Measurements from ENCODE around the gene DIS3L2. TPM values are rescaled to one million over a fixed set of nuclear protein-coding genes. Genes with fewer than 3 reads are reported as not detected.
A peak's percentile ranks its signal among the peaks of the same experiment; 100 is the strongest.

Gene DIS3L2
- total and polyA plus RNA-seq, 2 of the 8 experiments (the other 6 are each of a cell fraction or from before 2014, with no cell fraction given) = 11.5 to 21.6 TPM

- 90% methylated on average over 2 of the region's 2 CpGs; no CpG with 5 or more reads in 1 of the 2 experiments for WGBS, 2 experiments (ENCODE audit: extremely low coverage in 1 of 2, insufficient coverage in 1 of 2, insufficient read length in 1 of 2, insufficient replicate concordance in 2 of 2, low coverage in 1 of 2, low lambda C conversion rate in 2 of 2, missing lambda C conversion rate in 1 of 2)
- POLR2A ChIA-PET (ENCODE audit: partially characterized antibody) = interaction anchor here (1.0 kb wide), 1 partner anchor 97 kb away, joined by 3 read pairs; no protein-coding TSS in a partner anchor
These were observed 366.5 kb downstream of the DIS3L2 start for GRCh38 chr2:232328032-232328422.

More at GRCh38 chr2:232328032-232328422, 366.5 kb downstream of the DIS3L2 start:
- TF ChIP-seq ASH2L (IDR thresholded peaks at IDR 0.05; ENCODE audit: low read length) = no peak
- TF ChIP-seq RAD21 (IDR thresholded peaks at IDR 0.05 in 1 of 2, conservative IDR thresholded peaks at IDR 0.05 in 1 of 2; ENCODE audit: low read depth in 2 of 2, low read length in 2 of 2) = peak; percentile 20 to 27
- H3K4me1 ChIP-seq (replicated peaks in 1 of 4; ENCODE audit: control insufficient read depth in 3 of 4, insufficient read depth in 4 of 4, low read length in 3 of 4) = peaks cover 0 to 18% (median 10%) of the 10 kb centered on the region in 4 experiments; a peak in 6 of 7 replicates
- DNase-seq (ENCODE audit: low read depth in 1 of 2, low spot score in 2 of 2) (no peak), FAIRE-seq (no peak)
- H3K23me2 ChIP-seq (ENCODE audit: low read depth, low read length) = no peaks in the 10 kb centered on the region
- H3K27me3 ChIP-seq (replicated peaks in 1 of 4; ENCODE audit: control insufficient read depth in 3 of 4, extremely low read depth in 1 of 4, insufficient read depth in 3 of 4, low read length in 3 of 4) = no peaks in the 10 kb centered on the region
- no peak overlapping the region for H3K56ac ChIP-seq (replicated peaks; ENCODE audit: insufficient read length, low read depth, low read length)
- CTCF ChIA-PET (ENCODE audit: partially characterized antibody) = interaction anchor here (0.6 to 10.9 kb wide), 27 partner anchors 8 to 427 kb away, joined by 3 to 124 read pairs (median 5); partner anchors contain the start of gene NPPC
- 0 out of 2 replicates have a peak overlapping the region, but pooled peaks have one; percentile 44 for H2BK5ac ChIP-seq (ENCODE audit: low read depth, low read length)
- no peak overlapping the region for H2AFZ ChIP-seq (ENCODE audit: low read length)
- H2BK15ac ChIP-seq (ENCODE audit: low read length) = 0 out of 2 replicates have a peak overlapping the region, but pooled peaks have one; percentile 61
- no peaks in the 10 kb centered on the region for H3K36me3 ChIP-seq (ENCODE audit: control insufficient read depth in 2 of 4, insufficient read depth in 4 of 4, low read length in 3 of 4)
- no peak overlapping the region for H3K18ac ChIP-seq (ENCODE audit: extremely low read depth, low read length)
- H2AK5ac ChIP-seq (ENCODE audit: low read depth, low read length) = peak overlapping the region; percentile 90; the same call in 1 of the 2 replicates
- no peak overlapping the region for H3K4me2 ChIP-seq (ENCODE audit: insufficient read depth in 1 of 2, low read depth in 2 of 2, low read length in 2 of 2)
- H4K8ac ChIP-seq (ENCODE audit: extremely low read depth, insufficient read depth, low read length) = no peak overlapping the region; the same call in 1 of the 2 replicates
- no peak overlapping the region for H3K4ac ChIP-seq (replicated peaks; ENCODE audit: insufficient read length, low read depth, low read length)
- no peak overlapping the region for H3K23ac ChIP-seq (ENCODE audit: insufficient read length)
- H4K20me1 ChIP-seq (replicated peaks in 1 of 2; ENCODE audit: control insufficient read depth in 1 of 2, insufficient read depth in 2 of 2, low read length in 2 of 2) = no peaks in the 10 kb centered on the region
- H3K4me3 ChIP-seq (ENCODE audit: extremely low read depth in 1 of 4, insufficient read depth in 2 of 4, low read depth in 3 of 4, low read length in 4 of 4) = no peak overlapping the region
- no peak overlapping the region for H3K14ac ChIP-seq (ENCODE audit: insufficient read length)
- H3K9ac ChIP-seq (replicated peaks in 1 of 4; ENCODE audit: extremely low read depth in 1 of 4, low read depth in 3 of 4, low read length in 3 of 4) = no peak overlapping the region
- no peaks in the 10 kb centered on the region for H3K79me1 ChIP-seq (ENCODE audit: low read depth, low read length)
- H3K27ac ChIP-seq (ENCODE audit: low read depth, low read length) = no peak overlapping the region
- no peak overlapping the region for H4K5ac ChIP-seq (ENCODE audit: insufficient read length, low read depth, low read length)
- H2BK12ac ChIP-seq (ENCODE audit: low read depth, low read length) = 0 out of 2 replicates have a peak overlapping the region, but pooled peaks have one; percentile 84
- H3K9me3 ChIP-seq (ENCODE audit: insufficient read depth in 2 of 2, low read depth in 1 of 2, low read length in 1 of 2) = no peaks in the 10 kb centered on the region
- no peak overlapping the region for H2BK120ac ChIP-seq (replicated peaks; ENCODE audit: low read depth, low read length)
- H2BK20ac ChIP-seq (ENCODE audit: low read length) = 0 out of 2 replicates have a peak overlapping the region, but pooled peaks have one; percentile 7
- no peak overlapping the region for H4K91ac ChIP-seq (replicated peaks; ENCODE audit: insufficient read length, low read length)
- no peaks in the 10 kb centered on the region for H3K79me2 ChIP-seq (ENCODE audit: control insufficient read depth in 1 of 2, insufficient read depth in 2 of 2, low read length in 2 of 2)

Data from H1 (cell line).